ENCODE results near the gene PRDM16. TPM values are rescaled to one million over a fixed set of nuclear protein-coding genes. Genes with fewer than 3 reads are reported as not detected.

The PRDM16 gene
- total RNA-seq, 4 donors from 2014 or later = 0.19 to 1.6 (median 0.36) TPM

DNA sequence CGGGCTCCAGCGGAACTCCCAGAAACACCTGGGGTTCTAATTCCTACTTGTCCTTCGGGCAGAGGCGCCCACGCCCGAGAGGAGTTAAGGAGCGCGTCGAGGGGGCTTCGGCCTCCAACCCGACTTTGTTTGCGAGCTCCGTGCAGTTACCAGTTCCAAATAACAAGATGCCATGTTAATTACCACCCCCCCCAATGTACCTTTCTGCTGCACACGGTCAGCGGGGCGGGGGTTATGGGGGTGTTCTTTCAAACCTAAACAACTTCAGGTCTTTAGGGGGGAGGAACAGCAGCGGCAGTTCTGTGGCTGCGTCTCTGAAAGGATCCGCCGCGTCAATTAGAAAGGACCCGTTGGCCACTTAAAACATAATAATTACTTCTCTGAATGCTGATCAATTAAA, 114.8 kb downstream of the PRDM16 start:
- no peaks in the 10 kb centered on the region for H3K9me3 ChIP-seq
- H3K4me3 ChIP-seq = no peak overlapping the region
- no peak overlapping the region for H3K27ac ChIP-seq
- H3K36me3 ChIP-seq = no peaks in the 10 kb centered on the region
- 67% methylated on average over 21 of the region's 22 CpGs for WGBS
- DNase-seq (ENCODE audit: low spot score in 2 of 2) = no peak
- peaks cover 12% of the 10 kb centered on the region for H3K4me1 ChIP-seq
- peaks cover 42% of the 10 kb centered on the region for H3K27me3 ChIP-seq
- TF ChIP-seq EP300 (IDR thresholded peaks at IDR 0.05) (no peak), POLR2A (IDR thresholded peaks at IDR 0.05) (no peak), POLR2AphosphoS5 (IDR thresholded peaks at IDR 0.05) (no peak)
- TF ChIP-seq, protein P1, sequence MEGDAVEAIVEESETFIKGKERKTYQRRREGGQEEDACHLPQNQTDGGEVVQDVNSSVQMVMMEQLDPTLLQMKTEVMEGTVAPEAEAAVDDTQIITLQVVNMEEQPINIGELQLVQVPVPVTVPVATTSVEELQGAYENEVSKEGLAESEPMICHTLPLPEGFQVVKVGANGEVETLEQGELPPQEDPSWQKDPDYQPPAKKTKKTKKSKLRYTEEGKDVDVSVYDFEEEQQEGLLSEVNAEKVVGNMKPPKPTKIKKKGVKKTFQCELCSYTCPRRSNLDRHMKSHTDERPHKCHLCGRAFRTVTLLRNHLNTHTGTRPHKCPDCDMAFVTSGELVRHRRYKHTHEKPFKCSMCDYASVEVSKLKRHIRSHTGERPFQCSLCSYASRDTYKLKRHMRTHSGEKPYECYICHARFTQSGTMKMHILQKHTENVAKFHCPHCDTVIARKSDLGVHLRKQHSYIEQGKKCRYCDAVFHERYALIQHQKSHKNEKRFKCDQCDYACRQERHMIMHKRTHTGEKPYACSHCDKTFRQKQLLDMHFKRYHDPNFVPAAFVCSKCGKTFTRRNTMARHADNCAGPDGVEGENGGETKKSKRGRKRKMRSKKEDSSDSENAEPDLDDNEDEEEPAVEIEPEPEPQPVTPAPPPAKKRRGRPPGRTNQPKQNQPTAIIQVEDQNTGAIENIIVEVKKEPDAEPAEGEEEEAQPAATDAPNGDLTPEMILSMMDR (IDR thresholded peaks at IDR 0.05) = no peak

GRCh38 chr1:3184666-3185065, 115.7 kb downstream of the PRDM16 start:
- H3K4me3 ChIP-seq = no peak overlapping the region
- H3K36me3 ChIP-seq = no peaks in the 10 kb centered on the region
- 84% methylated on average over 18 of the region's 20 CpGs for WGBS
- no peak overlapping the region for H3K27ac ChIP-seq
- H3K9me3 ChIP-seq = no peaks in the 10 kb centered on the region
- H3K4me1 ChIP-seq = peaks cover 12% of the 10 kb centered on the region
- TF ChIP-seq, protein P1 (IDR thresholded peaks at IDR 0.05) = no peak
- no peak for TF ChIP-seq EP300 (IDR thresholded peaks at IDR 0.05)
- no peak for TF ChIP-seq POLR2A (IDR thresholded peaks at IDR 0.05)
- no peak for TF ChIP-seq POLR2AphosphoS5 (IDR thresholded peaks at IDR 0.05)
- H3K27me3 ChIP-seq = peaks cover 37% of the 10 kb centered on the region
- no peak for DNase-seq (ENCODE audit: low spot score in 2 of 2)

- no peak overlapping the region for H3K4me3 ChIP-seq
- no peaks in the 10 kb centered on the region for H3K36me3 ChIP-seq
- no peak for DNase-seq (ENCODE audit: low spot score in 2 of 2)
- peaks cover 12% of the 10 kb centered on the region for H3K4me1 ChIP-seq
- TF ChIP-seq POLR2A (IDR thresholded peaks at IDR 0.05) (no peak), POLR2AphosphoS5 (IDR thresholded peaks at IDR 0.05) (no peak), EP300 (IDR thresholded peaks at IDR 0.05) (no peak)
- TF ChIP-seq, protein P1 (IDR thresholded peaks at IDR 0.05) = no peak
- no peak overlapping the region for H3K27ac ChIP-seq
- no peaks in the 10 kb centered on the region for H3K9me3 ChIP-seq
- peaks cover 37% of the 10 kb centered on the region for H3K27me3 ChIP-seq
- 50% methylated on average over 7 of the region's 38 CpGs for WGBS
These were observed 117.0 kb downstream of the PRDM16 start for GRCh38 chr1:3185896-3186525.

DNA sequence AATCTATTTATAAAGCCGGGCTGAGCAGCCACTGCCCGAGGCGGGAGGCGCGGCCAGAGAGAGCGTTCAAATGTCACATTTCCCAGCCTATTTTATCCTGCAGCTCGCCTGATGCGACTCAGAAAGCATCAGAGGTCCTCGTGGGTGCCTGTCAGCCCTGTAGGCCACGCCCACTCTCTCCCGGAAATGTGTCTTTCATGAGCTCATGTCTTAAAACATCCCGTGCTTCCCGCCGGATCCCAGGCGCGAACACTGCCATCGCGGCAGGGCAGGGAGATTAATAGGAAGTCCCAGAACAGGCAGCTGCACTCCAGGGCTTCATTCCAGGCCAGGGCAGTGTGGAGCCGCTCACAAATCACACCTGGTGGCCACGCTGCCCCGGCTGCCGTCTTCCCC, 117.5 kb downstream of the PRDM16 start:
- DNase-seq (ENCODE audit: low spot score in 2 of 2) = peak in 1 of 2 donors; percentile 76
- no peak overlapping the region for H3K4me3 ChIP-seq
- WGBS = 11% methylated on average over 18 of the region's 22 CpGs
- peak overlapping the region; percentile 25 for H3K27ac ChIP-seq
- peaks cover 37% of the 10 kb centered on the region for H3K27me3 ChIP-seq
- H3K36me3 ChIP-seq = no peaks in the 10 kb centered on the region
- H3K4me1 ChIP-seq = peaks cover 12% of the 10 kb centered on the region
- TF ChIP-seq POLR2A (IDR thresholded peaks at IDR 0.05) = no peak
- TF ChIP-seq, protein P1 (IDR thresholded peaks at IDR 0.05) = no peak
- no peaks in the 10 kb centered on the region for H3K9me3 ChIP-seq

DNA sequence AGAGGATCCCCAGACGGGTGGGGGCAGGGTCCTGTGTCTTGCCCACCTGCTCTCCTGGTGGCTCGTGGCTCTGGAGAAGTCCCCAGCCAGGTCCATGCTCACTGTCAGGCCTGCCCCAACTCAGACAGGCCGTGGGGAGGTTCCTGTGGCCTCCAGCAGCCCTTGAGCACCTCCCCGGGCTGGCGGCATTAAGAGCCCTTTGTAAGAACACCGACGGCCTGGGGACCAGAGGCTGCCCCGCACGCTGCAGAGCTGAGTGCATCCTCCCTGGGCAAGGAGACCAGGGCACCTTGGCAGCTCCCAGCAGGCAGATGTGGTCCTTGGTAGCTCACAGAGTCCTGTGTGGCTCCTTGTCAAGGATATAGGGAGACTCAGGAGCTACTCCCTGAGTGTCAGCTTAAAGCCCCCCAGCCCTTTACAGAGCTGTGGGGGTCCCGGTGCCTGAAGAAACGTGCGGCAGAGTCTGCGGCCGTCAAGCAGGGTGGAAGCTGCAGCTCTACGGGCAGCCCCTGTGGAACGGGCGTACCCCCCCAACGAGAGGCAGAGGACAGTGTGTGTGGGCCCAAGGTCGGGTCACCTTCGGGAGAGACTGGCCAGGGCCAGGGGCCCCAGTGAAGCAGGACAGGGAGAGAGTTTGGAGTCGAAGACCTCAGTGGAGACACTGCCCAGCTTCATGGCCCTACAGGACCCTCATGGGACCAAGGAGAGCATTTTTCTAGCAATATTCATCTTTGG, 118.6 kb downstream of the PRDM16 start:
- no peaks in the 10 kb centered on the region for H3K36me3 ChIP-seq
- 89% methylated on average over 14 of the region's 21 CpGs for WGBS
- H3K27me3 ChIP-seq = peaks cover 37% of the 10 kb centered on the region
- no peak overlapping the region for H3K27ac ChIP-seq
- TF ChIP-seq EP300 (IDR thresholded peaks at IDR 0.05) = no peak
- TF ChIP-seq POLR2AphosphoS5 (IDR thresholded peaks at IDR 0.05) = no peak
- TF ChIP-seq, protein P1 (IDR thresholded peaks at IDR 0.05) = no peak
- no peak for TF ChIP-seq POLR2A (IDR thresholded peaks at IDR 0.05)
- peaks cover 12% of the 10 kb centered on the region for H3K4me1 ChIP-seq
- no peak overlapping the region for H3K4me3 ChIP-seq
- H3K9me3 ChIP-seq = no peaks in the 10 kb centered on the region
- DNase-seq (ENCODE audit: low spot score in 2 of 2) = no peak
